ENCODE data around the gene MCTP1.

MCTP1 gene

GRCh38 chr5:95283022-95283615 lies 1.8 kb downstream of the MCTP1 start:
- H3K36me3 ChIP-seq (ENCODE audit: insufficient read depth, low read length), result no peaks in the 10 kb centered on the region
- H3K4me2 ChIP-seq (ENCODE audit: low read length), result peak overlapping the region; percentile 92
- H3K9me3 ChIP-seq (replicated peaks; ENCODE audit: low read length), result no peaks in the 10 kb centered on the region
- H3K27me3 ChIP-seq (ENCODE audit: control insufficient read depth, insufficient read depth, low read length), result peaks cover 60% of the 10 kb centered on the region
- no peak overlapping the region for H3K9ac ChIP-seq (ENCODE audit: low read depth, low read length)
- H3K4me3 ChIP-seq (ENCODE audit: low read length), result no peak overlapping the region
- H3K4me1 ChIP-seq (ENCODE audit: control insufficient read depth, insufficient read depth, low read length), result peaks cover 10% of the 10 kb centered on the region

GRCh38 chr5:95281226-95281625 lies 3.7 kb downstream of the MCTP1 start:
- H3K9me3 ChIP-seq (replicated peaks; ENCODE audit: low read length), result no peaks in the 10 kb centered on the region
- no peak overlapping the region for H3K4me2 ChIP-seq (ENCODE audit: low read length)
- H3K4me3 ChIP-seq (ENCODE audit: low read length), result no peak overlapping the region
- no peak overlapping the region for H3K9ac ChIP-seq (ENCODE audit: low read depth, low read length)
- no peaks in the 10 kb centered on the region for H3K36me3 ChIP-seq (ENCODE audit: insufficient read depth, low read length)
- H3K4me1 ChIP-seq (ENCODE audit: control insufficient read depth, insufficient read depth, low read length), result peaks cover 10% of the 10 kb centered on the region
- peaks cover 44% of the 10 kb centered on the region for H3K27me3 ChIP-seq (ENCODE audit: control insufficient read depth, insufficient read depth, low read length)

GRCh38 chr5:95280401-95281095 lies 4.3 kb downstream of the MCTP1 start:
- peaks cover 10% of the 10 kb centered on the region for H3K4me1 ChIP-seq (ENCODE audit: control insufficient read depth, insufficient read depth, low read length)
- H3K36me3 ChIP-seq (ENCODE audit: insufficient read depth, low read length), result no peaks in the 10 kb centered on the region
- no peak overlapping the region for H3K4me2 ChIP-seq (ENCODE audit: low read length)
- H3K4me3 ChIP-seq (ENCODE audit: low read length), result no peak overlapping the region
- no peaks in the 10 kb centered on the region for H3K9me3 ChIP-seq (replicated peaks; ENCODE audit: low read length)
- H3K9ac ChIP-seq (ENCODE audit: low read depth, low read length), result no peak overlapping the region
- peaks cover 39% of the 10 kb centered on the region for H3K27me3 ChIP-seq (ENCODE audit: control insufficient read depth, insufficient read depth, low read length)

- Histone ChIP-seq H3K4me3 (ENCODE audit: low read length) (no peak overlapping the region), H3K4me1 (ENCODE audit: control insufficient read depth, insufficient read depth, low read length) (no peaks in the 10 kb centered on the region), H3K27me3 (ENCODE audit: control insufficient read depth, insufficient read depth, low read length) (peaks cover 36% of the 10 kb centered on the region), H3K4me2 (ENCODE audit: low read length) (no peak overlapping the region), H3K9ac (ENCODE audit: low read depth, low read length) (no peak overlapping the region), H3K36me3 (ENCODE audit: insufficient read depth, low read length) (no peaks in the 10 kb centered on the region), H3K9me3 (replicated peaks; ENCODE audit: low read length) (no peaks in the 10 kb centered on the region)
These were observed 10.9 kb downstream of the MCTP1 start for GRCh38 chr5:95274011-95274410.

- Histone ChIP-seq H3K4me2 (ENCODE audit: low read length) (no peak overlapping the region), H3K27me3 (ENCODE audit: control insufficient read depth, insufficient read depth, low read length) (peaks cover 41% of the 10 kb centered on the region), H3K9me3 (replicated peaks; ENCODE audit: low read length) (no peaks in the 10 kb centered on the region), H3K36me3 (ENCODE audit: insufficient read depth, low read length) (no peaks in the 10 kb centered on the region), H3K9ac (ENCODE audit: low read depth, low read length) (no peak overlapping the region), H3K4me3 (ENCODE audit: low read length) (no peak overlapping the region), H3K4me1 (ENCODE audit: control insufficient read depth, insufficient read depth, low read length) (no peaks in the 10 kb centered on the region)
These were observed 12.5 kb downstream of the MCTP1 start for GRCh38 chr5:95272316-95272929.

- no peak overlapping the region for H3K4me3 ChIP-seq (ENCODE audit: low read length)
- H3K9ac ChIP-seq (ENCODE audit: low read depth, low read length), result no peak overlapping the region
- no peaks in the 10 kb centered on the region for H3K4me1 ChIP-seq (ENCODE audit: control insufficient read depth, insufficient read depth, low read length)
- H3K4me2 ChIP-seq (ENCODE audit: low read length), result no peak overlapping the region
- peaks cover 43% of the 10 kb centered on the region for H3K27me3 ChIP-seq (ENCODE audit: control insufficient read depth, insufficient read depth, low read length)
- H3K36me3 ChIP-seq (ENCODE audit: insufficient read depth, low read length), result no peaks in the 10 kb centered on the region
- no peaks in the 10 kb centered on the region for H3K9me3 ChIP-seq (replicated peaks; ENCODE audit: low read length)
These were observed 21.8 kb downstream of the MCTP1 start for GRCh38 chr5:95262933-95263660.

- Histone ChIP-seq H3K4me3 (ENCODE audit: low read length) (no peak overlapping the region), H3K4me2 (ENCODE audit: low read length) (no peak overlapping the region), H3K27me3 (ENCODE audit: control insufficient read depth, insufficient read depth, low read length) (peaks cover 32% of the 10 kb centered on the region), H3K36me3 (ENCODE audit: insufficient read depth, low read length) (no peaks in the 10 kb centered on the region), H3K9me3 (replicated peaks; ENCODE audit: low read length) (no peaks in the 10 kb centered on the region), H3K9ac (ENCODE audit: low read depth, low read length) (no peak overlapping the region), H3K4me1 (ENCODE audit: control insufficient read depth, insufficient read depth, low read length) (no peaks in the 10 kb centered on the region)
These were observed 23.3 kb downstream of the MCTP1 start for GRCh38 chr5:95261437-95262175.

GRCh38 chr5:95256991-95257390 lies 27.9 kb downstream of the MCTP1 start:
- peaks cover 3% of the 10 kb centered on the region for H3K27me3 ChIP-seq (ENCODE audit: control insufficient read depth, insufficient read depth, low read length)
- H3K9me3 ChIP-seq (replicated peaks; ENCODE audit: low read length), result no peaks in the 10 kb centered on the region
- H3K4me3 ChIP-seq (ENCODE audit: low read length), result no peak overlapping the region
- H3K4me1 ChIP-seq (ENCODE audit: control insufficient read depth, insufficient read depth, low read length), result no peaks in the 10 kb centered on the region
- no peak overlapping the region for H3K4me2 ChIP-seq (ENCODE audit: low read length)
- no peak overlapping the region for H3K9ac ChIP-seq (ENCODE audit: low read depth, low read length)
- no peaks in the 10 kb centered on the region for H3K36me3 ChIP-seq (ENCODE audit: insufficient read depth, low read length)

GRCh38 chr5:95256446-95256845 lies 28.4 kb downstream of the MCTP1 start:
- no peak overlapping the region for H3K9ac ChIP-seq (ENCODE audit: low read depth, low read length)
- H3K27me3 ChIP-seq (ENCODE audit: control insufficient read depth, insufficient read depth, low read length), result peaks cover 4% of the 10 kb centered on the region
- H3K4me1 ChIP-seq (ENCODE audit: control insufficient read depth, insufficient read depth, low read length), result no peaks in the 10 kb centered on the region
- no peak overlapping the region for H3K4me3 ChIP-seq (ENCODE audit: low read length)
- H3K36me3 ChIP-seq (ENCODE audit: insufficient read depth, low read length), result no peaks in the 10 kb centered on the region
- H3K4me2 ChIP-seq (ENCODE audit: low read length), result no peak overlapping the region
- H3K9me3 ChIP-seq (replicated peaks; ENCODE audit: low read length), result no peaks in the 10 kb centered on the region

GRCh38 chr5:95252801-95253200 lies 32.1 kb downstream of the MCTP1 start:
- no peak overlapping the region for H3K4me3 ChIP-seq (ENCODE audit: low read length)
- H3K36me3 ChIP-seq (ENCODE audit: insufficient read depth, low read length), result no peaks in the 10 kb centered on the region
- H3K27me3 ChIP-seq (ENCODE audit: control insufficient read depth, insufficient read depth, low read length), result peaks cover 4% of the 10 kb centered on the region
- H3K4me2 ChIP-seq (ENCODE audit: low read length), result no peak overlapping the region
- H3K9ac ChIP-seq (ENCODE audit: low read depth, low read length), result no peak overlapping the region
- H3K4me1 ChIP-seq (ENCODE audit: control insufficient read depth, insufficient read depth, low read length), result no peaks in the 10 kb centered on the region
- H3K9me3 ChIP-seq (replicated peaks; ENCODE audit: low read length), result no peaks in the 10 kb centered on the region

- no peak overlapping the region for H3K4me3 ChIP-seq (ENCODE audit: low read length)
- no peak overlapping the region for H3K9ac ChIP-seq (ENCODE audit: low read depth, low read length)
- H3K36me3 ChIP-seq (ENCODE audit: insufficient read depth, low read length), result no peaks in the 10 kb centered on the region
- peaks cover 4% of the 10 kb centered on the region for H3K27me3 ChIP-seq (ENCODE audit: control insufficient read depth, insufficient read depth, low read length)
- no peaks in the 10 kb centered on the region for H3K4me1 ChIP-seq (ENCODE audit: control insufficient read depth, insufficient read depth, low read length)
- no peaks in the 10 kb centered on the region for H3K9me3 ChIP-seq (replicated peaks; ENCODE audit: low read length)
- H3K4me2 ChIP-seq (ENCODE audit: low read length), result no peak overlapping the region
These were observed 33.7 kb downstream of the MCTP1 start for GRCh38 chr5:95251185-95251584.
